HepG2 (cell line): ENCODE data around the gene BAG5. TPM values are rescaled to one million over a fixed set of nuclear protein-coding genes. Genes with fewer than 3 reads are reported as not detected.
"Not testable (repeated sequence)": the region's sequence is repeated elsewhere in the genome, so short reads cannot be mapped to it uniquely, and the experiment has no call there.

ENCODE experiments used
- BRD4 ChIP-seq: sonication (generic); formaldehyde crosslinking; IDR thresholded peaks from 2 replicates; pipeline ENCODE4 v1.4.0; 2020; ENCODE audit warnings: missing genetic modification reagents
- KLF12 ChIP-seq: sonication (generic); formaldehyde crosslinking; IDR thresholded peaks from 2 replicates; pipeline ENCODE4 v1.4.0; 2020; ENCODE audit warnings: missing genetic modification reagents, borderline replicate concordance
- MAZ ChIP-seq, 2 experiments: sonication (generic) in 1 of 2; formaldehyde crosslinking in 1 of 2; IDR thresholded peaks; 2 replicates each; pipeline versions ENCODE4 v1.5.0 to v1.6.1; 2012 to 2020; ENCODE audit warnings: low read depth in 2 of 2, mild to moderate bottlenecking in 2 of 2, borderline replicate concordance in 1 of 2, improper control_type of control experiment in 1 of 2, low read length in 1 of 2, missing genetic modification reagents in 1 of 2, moderate library complexity in 1 of 2
- RARA ChIP-seq: IDR thresholded peaks from 2 replicates; pipeline ENCODE4 v1.6.1; 2016; ENCODE audit warnings: missing genetic modification reagents, missing compliant biosample characterization
- SNAPC2 ChIP-seq: sonication (generic); formaldehyde crosslinking; IDR thresholded peaks from 2 replicates; pipeline ENCODE4 v1.8.1; 2022; ENCODE audit warnings: mild to moderate bottlenecking, missing genetic modification reagents
- ZBTB43 ChIP-seq: sonication (generic); formaldehyde crosslinking; conservative IDR thresholded peaks from 2 replicates; pipeline ENCODE4 v1.4.0; 2020; ENCODE audit warnings: missing genetic modification reagents
- ZFX ChIP-seq: sonication (generic); formaldehyde crosslinking; IDR thresholded peaks from 2 replicates; pipeline ENCODE4 v1.4.0; 2020; ENCODE audit warnings: mild to moderate bottlenecking, low read depth, missing genetic modification reagents, moderate library complexity
- ZGPAT ChIP-seq: IDR thresholded peaks from 2 replicates; pipeline ENCODE4 v1.6.1; 2016; ENCODE audit warnings: mild to moderate bottlenecking
- ZNF143 ChIP-seq: sonication (generic); formaldehyde crosslinking; IDR thresholded peaks from 2 replicates; pipeline ENCODE4 v1.4.0; 2020; ENCODE audit warnings: missing genetic modification reagents
- polyA plus RNA-seq, 8 experiments: library from polyadenylated mRNA; depleted of rRNA in 3 of 8; stranded (reverse) in 7 of 8; unstranded in 1 of 8; fragments of >200 nt; fragmentation: Illumina TruSeq in 4 of 8; extraction: Trizol in 4 of 8; gene quantifications; 2 replicates each; pipeline versions ENCODE4 v1.2.1 to v1.2.3, GENCODE V29; 2011 to 2016; ENCODE audit warnings: low read depth in 4 of 8, missing spikeins in 1 of 8, mixed read lengths in 1 of 8; ENCODE audit not compliant: insufficient read depth in 1 of 8
- total RNA-seq, 5 experiments: library from RNA; depleted of rRNA; stranded (reverse); fragments of >200 nt; fragmentation: Illumina TruSeq; extraction: Trizol; gene quantifications; 2 replicates each; pipeline ENCODE4 v1.2.3, GENCODE V29; 2016; ENCODE audit warnings: low read depth in 1 of 5
- TF ChIP-seq, protein P1 (sequence below): IDR thresholded peaks from 2 replicates; pipeline ENCODE4 v1.6.1; 2016; ENCODE audit warnings: low read depth, borderline replicate concordance
- TF ChIP-seq, protein P2 (sequence below): sonication (generic); formaldehyde crosslinking; IDR thresholded peaks from 2 replicates; pipeline ENCODE4 v1.4.0; 2020; ENCODE audit warnings: missing genetic modification reagents
- TF ChIP-seq, protein P3 (sequence below): IDR thresholded peaks from 2 replicates; pipeline ENCODE4 v1.6.1; 2012; ENCODE audit warnings: inconsistent platforms
- TF ChIP-seq, protein P4 (sequence below): sonication (generic); formaldehyde crosslinking; conservative IDR thresholded peaks from 2 replicates; pipeline ENCODE4 v1.4.0; 2020; ENCODE audit warnings: mild to moderate bottlenecking, missing genetic modification reagents, moderate library complexity

The BAG5 gene
- total and polyA plus RNA-seq, 2 of the 13 experiments (the other 11 are each of a cell fraction or from before 2014, with no cell fraction given): 3.5 to 21.0 TPM

- TF ChIP-seq BRD4 (CRISPR knock-in tag): peak; percentile 91
- 0 out of 2 replicates have a peak, but pooled peaks have one; percentile 31 for TF ChIP-seq SNAPC2
- TF ChIP-seq RARA: peak; percentile 43
- TF ChIP-seq, protein P1, sequence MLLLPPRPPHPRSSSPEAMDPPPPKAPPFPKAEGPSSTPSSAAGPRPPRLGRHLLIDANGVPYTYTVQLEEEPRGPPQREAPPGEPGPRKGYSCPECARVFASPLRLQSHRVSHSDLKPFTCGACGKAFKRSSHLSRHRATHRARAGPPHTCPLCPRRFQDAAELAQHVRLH (CRISPR knock-in tag): 0 out of 2 replicates have a peak, but pooled peaks have one; percentile 29
- peak; percentile 29; the same call in 1 of the 2 replicates for TF ChIP-seq ZBTB43 (CRISPR knock-in tag)
- TF ChIP-seq ZNF143 (CRISPR knock-in tag): 0 out of 2 replicates have a peak, but pooled peaks have one; percentile 52
- peak; percentile 50; the same call in 1 of the 2 replicates for TF ChIP-seq KLF12 (CRISPR knock-in tag)
- peak; percentile 86 for TF ChIP-seq ZFX (CRISPR knock-in tag)
- TF ChIP-seq, protein P2, sequence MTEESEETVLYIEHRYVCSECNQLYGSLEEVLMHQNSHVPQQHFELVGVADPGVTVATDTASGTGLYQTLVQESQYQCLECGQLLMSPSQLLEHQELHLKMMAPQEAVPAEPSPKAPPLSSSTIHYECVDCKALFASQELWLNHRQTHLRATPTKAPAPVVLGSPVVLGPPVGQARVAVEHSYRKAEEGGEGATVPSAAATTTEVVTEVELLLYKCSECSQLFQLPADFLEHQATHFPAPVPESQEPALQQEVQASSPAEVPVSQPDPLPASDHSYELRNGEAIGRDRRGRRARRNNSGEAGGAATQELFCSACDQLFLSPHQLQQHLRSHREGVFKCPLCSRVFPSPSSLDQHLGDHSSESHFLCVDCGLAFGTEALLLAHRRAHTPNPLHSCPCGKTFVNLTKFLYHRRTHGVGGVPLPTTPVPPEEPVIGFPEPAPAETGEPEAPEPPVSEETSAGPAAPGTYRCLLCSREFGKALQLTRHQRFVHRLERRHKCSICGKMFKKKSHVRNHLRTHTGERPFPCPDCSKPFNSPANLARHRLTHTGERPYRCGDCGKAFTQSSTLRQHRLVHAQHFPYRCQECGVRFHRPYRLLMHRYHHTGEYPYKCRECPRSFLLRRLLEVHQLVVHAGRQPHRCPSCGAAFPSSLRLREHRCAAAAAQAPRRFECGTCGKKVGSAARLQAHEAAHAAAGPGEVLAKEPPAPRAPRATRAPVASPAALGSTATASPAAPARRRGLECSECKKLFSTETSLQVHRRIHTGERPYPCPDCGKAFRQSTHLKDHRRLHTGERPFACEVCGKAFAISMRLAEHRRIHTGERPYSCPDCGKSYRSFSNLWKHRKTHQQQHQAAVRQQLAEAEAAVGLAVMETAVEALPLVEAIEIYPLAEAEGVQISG (CRISPR knock-in tag): peak; percentile 19; the same call in 1 of the 2 replicates
- peak; percentile 43; the same call in 1 of the 2 replicates for TF ChIP-seq ZGPAT (CRISPR knock-in tag)
- TF ChIP-seq, protein P3, sequence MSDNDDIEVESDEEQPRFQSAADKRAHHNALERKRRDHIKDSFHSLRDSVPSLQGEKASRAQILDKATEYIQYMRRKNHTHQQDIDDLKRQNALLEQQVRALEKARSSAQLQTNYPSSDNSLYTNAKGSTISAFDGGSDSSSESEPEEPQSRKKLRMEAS: peak; percentile 75
- TF ChIP-seq, protein P4, sequence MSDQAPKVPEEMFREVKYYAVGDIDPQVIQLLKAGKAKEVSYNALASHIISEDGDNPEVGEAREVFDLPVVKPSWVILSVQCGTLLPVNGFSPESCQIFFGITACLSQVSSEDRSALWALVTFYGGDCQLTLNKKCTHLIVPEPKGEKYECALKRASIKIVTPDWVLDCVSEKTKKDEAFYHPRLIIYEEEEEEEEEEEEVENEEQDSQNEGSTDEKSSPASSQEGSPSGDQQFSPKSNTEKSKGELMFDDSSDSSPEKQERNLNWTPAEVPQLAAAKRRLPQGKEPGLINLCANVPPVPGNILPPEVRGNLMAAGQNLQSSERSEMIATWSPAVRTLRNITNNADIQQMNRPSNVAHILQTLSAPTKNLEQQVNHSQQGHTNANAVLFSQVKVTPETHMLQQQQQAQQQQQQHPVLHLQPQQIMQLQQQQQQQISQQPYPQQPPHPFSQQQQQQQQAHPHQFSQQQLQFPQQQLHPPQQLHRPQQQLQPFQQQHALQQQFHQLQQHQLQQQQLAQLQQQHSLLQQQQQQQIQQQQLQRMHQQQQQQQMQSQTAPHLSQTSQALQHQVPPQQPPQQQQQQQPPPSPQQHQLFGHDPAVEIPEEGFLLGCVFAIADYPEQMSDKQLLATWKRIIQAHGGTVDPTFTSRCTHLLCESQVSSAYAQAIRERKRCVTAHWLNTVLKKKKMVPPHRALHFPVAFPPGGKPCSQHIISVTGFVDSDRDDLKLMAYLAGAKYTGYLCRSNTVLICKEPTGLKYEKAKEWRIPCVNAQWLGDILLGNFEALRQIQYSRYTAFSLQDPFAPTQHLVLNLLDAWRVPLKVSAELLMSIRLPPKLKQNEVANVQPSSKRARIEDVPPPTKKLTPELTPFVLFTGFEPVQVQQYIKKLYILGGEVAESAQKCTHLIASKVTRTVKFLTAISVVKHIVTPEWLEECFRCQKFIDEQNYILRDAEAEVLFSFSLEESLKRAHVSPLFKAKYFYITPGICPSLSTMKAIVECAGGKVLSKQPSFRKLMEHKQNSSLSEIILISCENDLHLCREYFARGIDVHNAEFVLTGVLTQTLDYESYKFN (CRISPR knock-in tag): peak; percentile 76
- TF ChIP-seq MAZ (IDR thresholded peaks at IDR 0.05; ENCODE audit: borderline replicate concordance, low read depth, low read length): not testable (repeated sequence)
- peak; percentile 58 for TF ChIP-seq MAZ (CRISPR knock-in tag; IDR thresholded peaks at IDR 0.05; ENCODE audit: low read depth)
Measured at GRCh38 chr14:103525430-103526246, 36.8 kb downstream of the BAG5 start (continued).
